Globus pallidus (tissue), 1 donor: ENCODE results near the gene VTCN1.
"Not testable (repeated sequence)": the region's sequence is repeated elsewhere in the genome, so short reads cannot be mapped to it uniquely, and the experiment has no call there.

Source experiments
- DNase-seq: peaks from one replicate; pipeline ENCODE4 v3.0.0-alpha.2; 2015; ENCODE audit warnings: low spot score

VTCN1 gene

GRCh38 chr1:117122330-117123025, 88.2 kb downstream of the VTCN1 start:
- no peak for DNase-seq

GRCh38 chr1:117121589-117122329, 89.0 kb downstream of the VTCN1 start, which contains the start of gene TRIM45:
Gene TRIM45, minus strand, starts transcription at chr1:117121749. Its CDS starts 548 bp downstream, at chr1:117121201.
- peak; percentile 97 for DNase-seq

- DNase-seq, result peak; percentile 21
Measured at GRCh38 chr1:117120774-117121588, 89.7 kb downstream of the VTCN1 start.

GRCh38 chr1:117119144-117119543, 91.6 kb downstream of the VTCN1 start:
- DNase-seq, result not testable (repeated sequence)

GRCh38 chr1:117118137-117118536, 92.6 kb downstream of the VTCN1 start:
- no peak for DNase-seq

- DNase-seq, result no peak
Measured at GRCh38 chr1:117117697-117118096, 93.0 kb downstream of the VTCN1 start.

- DNase-seq, result no peak
Measured at GRCh38 chr1:117116784-117117130, 94.0 kb downstream of the VTCN1 start.

GRCh38 chr1:117116090-117116783, 94.5 kb downstream of the VTCN1 start:
- DNase-seq, result no peak

- no peak for DNase-seq
Measured at GRCh38 chr1:117114877-117115276, 95.8 kb downstream of the VTCN1 start.

GRCh38 chr1:117113199-117113598, 97.5 kb downstream of the VTCN1 start:
- DNase-seq, result no peak

- DNase-seq, result no peak
Measured at GRCh38 chr1:117112047-117112717, 98.5 kb downstream of the VTCN1 start.

- no peak for DNase-seq
Measured at GRCh38 chr1:117110774-117111173, 100.0 kb downstream of the VTCN1 start.

- no peak for DNase-seq
Measured at GRCh38 chr1:117107364-117107763, 103.4 kb downstream of the VTCN1 start.

GRCh38 chr1:117106478-117106877, 104.2 kb downstream of the VTCN1 start:
- no peak for DNase-seq

- DNase-seq, result no peak
Measured at GRCh38 chr1:117105722-117106121, 105.0 kb downstream of the VTCN1 start.

- DNase-seq, result no peak
Measured at GRCh38 chr1:117104986-117105385, 105.7 kb downstream of the VTCN1 start.

GRCh38 chr1:117101858-117102257, 108.9 kb downstream of the VTCN1 start:
- not testable (repeated sequence) for DNase-seq

GRCh38 chr1:117101334-117101733, 109.4 kb downstream of the VTCN1 start:
- DNase-seq, result no peak

GRCh38 chr1:117098287-117098890, 112.3 kb downstream of the VTCN1 start:
- DNase-seq, result no peak

GRCh38 chr1:117097443-117097842, 113.3 kb downstream of the VTCN1 start:
- DNase-seq, result no peak

- no peak for DNase-seq
Measured at GRCh38 chr1:117096951-117097408, 113.7 kb downstream of the VTCN1 start.
